Fibroblast of pulmonary artery (primary cell): ENCODE results near the gene TANGO6.
A peak's percentile ranks its signal among the peaks of the same experiment; 100 is the strongest.

Experiments used
- DNase-seq: peaks from one replicate; pipeline ENCODE4 v3.0.0-alpha.2; 2010; ENCODE audit warnings: low read depth
- H3K4me3 ChIP-seq: replicated peaks from 2 replicates; pipeline ENCODE4 v1.5.1; 2011; ENCODE audit warnings: low read depth, mild to moderate bottlenecking, control low read depth, low read length, moderate library complexity
- TF ChIP-seq, protein P1 (sequence below): IDR thresholded peaks from 2 replicates; pipeline ENCODE4 v1.5.1; 2011; ENCODE audit warnings: mild to moderate bottlenecking, control low read depth, low read length, inconsistent platforms; ENCODE audit errors: missing control alignments

Gene TANGO6

GRCh38 chr16:69093974-69094373 lies 250.6 kb downstream of the TANGO6 start:
- DNase-seq, result no peak
- TF ChIP-seq, protein P1, sequence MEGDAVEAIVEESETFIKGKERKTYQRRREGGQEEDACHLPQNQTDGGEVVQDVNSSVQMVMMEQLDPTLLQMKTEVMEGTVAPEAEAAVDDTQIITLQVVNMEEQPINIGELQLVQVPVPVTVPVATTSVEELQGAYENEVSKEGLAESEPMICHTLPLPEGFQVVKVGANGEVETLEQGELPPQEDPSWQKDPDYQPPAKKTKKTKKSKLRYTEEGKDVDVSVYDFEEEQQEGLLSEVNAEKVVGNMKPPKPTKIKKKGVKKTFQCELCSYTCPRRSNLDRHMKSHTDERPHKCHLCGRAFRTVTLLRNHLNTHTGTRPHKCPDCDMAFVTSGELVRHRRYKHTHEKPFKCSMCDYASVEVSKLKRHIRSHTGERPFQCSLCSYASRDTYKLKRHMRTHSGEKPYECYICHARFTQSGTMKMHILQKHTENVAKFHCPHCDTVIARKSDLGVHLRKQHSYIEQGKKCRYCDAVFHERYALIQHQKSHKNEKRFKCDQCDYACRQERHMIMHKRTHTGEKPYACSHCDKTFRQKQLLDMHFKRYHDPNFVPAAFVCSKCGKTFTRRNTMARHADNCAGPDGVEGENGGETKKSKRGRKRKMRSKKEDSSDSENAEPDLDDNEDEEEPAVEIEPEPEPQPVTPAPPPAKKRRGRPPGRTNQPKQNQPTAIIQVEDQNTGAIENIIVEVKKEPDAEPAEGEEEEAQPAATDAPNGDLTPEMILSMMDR, result no peak
- H3K4me3 ChIP-seq, result no peak overlapping the region

DNA sequence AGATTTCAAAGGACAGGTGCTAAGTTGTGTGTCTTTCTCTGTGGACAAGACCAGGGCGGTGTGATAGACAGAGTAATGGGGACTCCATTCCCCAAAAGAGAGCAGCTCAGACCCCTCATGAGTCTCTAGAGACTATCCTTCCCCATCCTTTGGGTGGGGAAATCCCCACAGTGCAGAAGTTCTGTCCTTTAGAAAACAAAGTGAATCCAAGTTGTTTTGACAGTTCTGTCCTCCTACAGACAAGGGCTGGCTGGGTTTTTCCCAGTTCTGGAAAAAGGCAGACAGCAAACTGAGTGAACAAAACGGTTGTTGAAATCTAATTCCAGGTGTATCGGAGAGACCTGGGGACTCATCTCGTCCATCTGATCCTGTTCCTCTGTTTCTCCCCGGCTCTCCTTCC lies 251.2 kb downstream of the TANGO6 start:
- DNase-seq, result no peak

DNA sequence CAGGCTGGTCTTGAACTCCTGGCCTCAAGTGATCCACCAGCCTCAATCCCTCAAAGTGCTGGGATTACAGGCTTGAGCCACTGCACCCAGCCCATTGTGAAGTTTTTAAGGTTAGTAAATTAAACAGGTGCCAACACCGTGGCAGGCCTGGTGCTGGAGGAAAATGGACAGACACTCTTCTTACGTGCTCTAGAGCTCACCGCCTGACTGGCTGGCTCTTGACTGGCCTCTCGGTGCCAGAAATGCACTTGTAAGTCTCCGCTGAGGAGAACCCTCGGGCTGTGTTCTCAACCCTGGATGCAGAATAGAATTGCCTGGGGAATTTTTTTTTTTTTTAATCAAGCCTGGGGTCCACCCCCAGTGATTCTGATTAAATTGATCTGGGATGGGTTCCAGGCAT lies 251.9 kb downstream of the TANGO6 start:
- TF ChIP-seq, protein P1, result no peak
- no peak overlapping the region for H3K4me3 ChIP-seq
- DNase-seq, result no peak

More for the DNA sequence above, 251.2 kb downstream of the TANGO6 start:
- no peak overlapping the region for H3K4me3 ChIP-seq
- TF ChIP-seq, protein P1, result no peak

DNA sequence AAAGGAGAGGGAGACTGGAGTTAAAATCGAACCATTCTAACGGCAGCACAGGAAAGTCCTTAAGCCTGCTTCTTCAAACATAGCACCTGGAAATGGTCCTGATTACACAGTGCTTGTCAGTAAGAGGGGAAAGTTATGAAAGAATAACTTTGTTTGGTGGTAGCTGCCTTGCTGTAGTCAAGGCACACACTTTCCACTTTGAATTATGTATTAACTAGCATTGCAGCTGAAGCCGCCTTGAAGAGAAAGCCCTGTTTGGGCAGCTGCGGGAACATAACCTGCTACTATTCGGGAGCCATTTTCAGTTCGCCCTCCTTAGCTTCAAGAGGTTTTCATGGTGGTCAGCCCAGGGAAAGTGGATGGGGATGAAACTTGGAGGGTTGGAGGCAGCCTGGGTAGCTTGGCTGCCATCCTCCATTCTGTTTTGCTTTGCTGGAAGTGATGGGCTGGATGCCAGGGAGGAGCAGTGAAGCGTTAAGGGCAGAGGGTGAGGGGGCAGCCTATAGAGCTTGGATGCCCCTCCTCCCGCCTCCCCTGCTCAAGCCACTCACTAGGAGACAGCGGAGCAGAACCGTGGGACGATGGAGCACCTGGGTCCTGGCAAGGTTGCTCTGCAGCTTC lies 256.9 kb downstream of the TANGO6 start:
- H3K4me3 ChIP-seq, result no peak overlapping the region
- no peak for DNase-seq
- TF ChIP-seq, protein P1, result no peak

- peak within 1 kb of the TSS; percentile 58 for H3K4me3 ChIP-seq
- TF ChIP-seq, protein P1, result peak; percentile 35
- peak; percentile 67 for DNase-seq
These were observed 262.4 kb downstream of the TANGO6 start, which contains the start of gene HAS3 for GRCh38 chr16:69105501-69106361. TSS of gene HAS3 (plus strand) at chr16:69105653. CDS start at chr16:69109396, 3,743 bp downstream.

DNA sequence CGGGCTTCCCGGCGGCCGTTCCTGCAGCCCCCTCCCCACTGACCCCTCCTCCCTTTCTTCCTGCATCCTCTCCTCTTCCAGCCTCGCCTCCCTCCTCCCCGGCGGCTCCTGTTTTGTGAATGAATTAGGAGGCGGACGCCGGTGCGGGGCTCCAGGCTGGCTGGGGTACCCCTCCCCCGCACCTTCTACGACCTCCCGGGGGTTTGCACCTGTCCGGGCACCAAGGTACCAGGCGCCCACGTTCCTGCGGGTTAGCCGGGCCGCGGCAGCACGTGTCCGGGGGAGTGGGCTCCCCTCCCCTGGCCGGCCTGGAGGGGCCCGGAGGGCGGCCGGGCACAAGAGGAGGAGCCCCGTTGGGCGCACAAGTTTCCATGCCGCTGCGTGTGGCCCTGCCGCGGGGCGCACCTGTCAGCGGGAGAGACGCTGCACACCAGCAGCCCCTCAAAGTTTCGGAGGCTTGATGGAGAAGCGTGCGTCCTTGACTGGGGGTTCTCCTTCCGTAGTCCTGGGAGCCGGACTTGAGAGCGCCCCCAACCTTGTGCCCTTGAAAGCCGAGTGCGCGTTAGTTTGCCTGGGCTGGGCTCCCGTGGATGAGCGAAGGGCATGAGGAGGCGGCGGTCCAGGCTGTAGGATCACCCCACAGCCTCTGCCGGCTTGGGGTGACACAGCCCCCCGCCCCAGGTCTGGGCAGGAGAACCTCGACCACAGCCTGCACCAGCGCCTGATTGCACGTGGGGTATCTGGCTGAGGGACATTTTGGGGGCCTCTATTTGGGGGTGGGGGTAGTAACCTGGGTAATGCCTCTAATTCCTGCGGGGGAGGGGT lies 263.4 kb downstream of the TANGO6 start:
- H3K4me3 ChIP-seq, result peak overlapping the region; percentile 51
- TF ChIP-seq, protein P1, result no peak
- DNase-seq, result no peak
